Activated naive CD4-positive, alpha-beta T cell treated with anti-CD3 and anti-CD28 coated beads, Interleukin-2, amount 50 U/mL, for 24 hours (primary cell): ENCODE measurements around the gene FAM200C.
"Not testable (repeated sequence)": the region's sequence is repeated elsewhere in the genome, so short reads cannot be mapped to it uniquely, and the experiment has no call there.

ENCODE experiments used
- H3K27ac Mint-ChIP-seq: one replicate; pipeline ENCODE4 v1.8.0; 2021; ENCODE audit warnings: mild to moderate bottlenecking, mixed read lengths
- H3K27me3 Mint-ChIP-seq: one replicate; pipeline ENCODE4 v1.8.0; 2021; ENCODE audit warnings: mixed read lengths
- H3K36me3 Mint-ChIP-seq: one replicate; pipeline ENCODE4 v1.8.0; 2021; ENCODE audit warnings: mixed read lengths
- H3K4me1 Mint-ChIP-seq: one replicate; pipeline ENCODE4 v1.8.0; 2021; ENCODE audit warnings: mixed read lengths
- H3K4me3 Mint-ChIP-seq: one replicate; pipeline ENCODE4 v1.8.0; 2021; ENCODE audit warnings: mild to moderate bottlenecking, mixed read lengths
- H3K9me3 Mint-ChIP-seq: one replicate; pipeline ENCODE4 v1.8.0; 2021; ENCODE audit warnings: mixed read lengths

FAM200C gene

DNA sequence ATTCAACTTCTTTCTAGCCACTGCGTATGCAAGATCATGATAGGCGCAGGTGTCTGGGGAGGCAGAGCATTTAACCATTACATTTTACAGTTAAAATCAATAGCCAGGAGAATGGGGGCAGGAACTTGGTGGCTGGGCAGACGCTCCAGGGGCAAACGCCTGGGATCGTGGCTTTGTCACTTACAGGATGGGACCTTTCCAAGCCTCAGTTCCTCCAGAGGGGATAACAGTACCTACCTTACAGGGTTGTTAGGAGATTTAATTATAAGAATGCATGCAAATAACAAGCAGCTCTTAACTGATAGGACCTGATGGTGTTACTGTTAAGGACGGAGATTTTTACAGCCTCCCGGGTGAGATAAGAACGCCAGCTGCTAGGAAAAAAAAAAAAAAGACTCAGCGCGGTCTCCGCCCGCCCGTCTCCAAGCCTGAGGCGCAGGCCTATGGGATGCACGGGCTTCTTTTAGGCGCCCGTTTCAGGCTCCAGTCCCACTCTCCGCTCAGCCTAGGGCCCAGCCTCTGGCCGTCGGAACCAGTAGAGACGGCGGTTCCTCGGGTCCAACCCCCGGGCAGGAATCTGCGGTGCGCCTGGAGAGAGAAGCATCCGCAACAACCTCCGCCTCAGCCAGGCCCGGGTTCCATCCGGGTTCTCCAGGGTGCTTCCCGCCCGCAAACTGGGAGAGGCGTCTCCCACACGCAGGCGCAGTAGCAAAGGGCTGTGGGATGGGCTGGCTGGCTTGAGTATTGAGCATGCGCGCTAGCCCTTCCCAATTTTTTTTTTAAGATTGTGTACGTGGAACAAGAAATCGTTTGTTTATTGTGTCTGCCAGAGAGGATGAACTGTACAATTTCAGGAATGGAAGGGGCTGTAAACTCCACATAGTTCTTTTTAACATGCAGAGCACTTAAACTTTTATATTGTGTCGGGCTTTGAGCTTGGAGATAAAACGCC lies at the start of gene FAM200C:
FAM200C (minus strand) TSS at position 653 of the 952 bp plus-strand sequence. CDS start 4,564 bp downstream, outside the sequence.
- Mint-ChIP-seq H3K27ac (peak within 1 kb of the TSS; percentile 59), H3K27me3 (no peaks in the 10 kb centered on the region), H3K4me1 (peaks cover 19% of the 10 kb centered on the region), H3K4me3 (peak within 1 kb of the TSS; percentile 93), H3K9me3 (no peaks in the 10 kb centered on the region), H3K36me3 (peaks cover 9% of the 10 kb centered on the region)

- Mint-ChIP-seq H3K27me3 (no peaks in the 10 kb centered on the region), H3K4me3 (no peak overlapping the region), H3K9me3 (peaks cover 4% of the 10 kb centered on the region), H3K36me3 (no peaks in the 10 kb centered on the region), H3K27ac (no peak overlapping the region), H3K4me1 (peaks cover 8% of the 10 kb centered on the region)
These were observed 49.6 kb upstream of the FAM200C start for GRCh38 chr5:160449458-160449857.

DNA sequence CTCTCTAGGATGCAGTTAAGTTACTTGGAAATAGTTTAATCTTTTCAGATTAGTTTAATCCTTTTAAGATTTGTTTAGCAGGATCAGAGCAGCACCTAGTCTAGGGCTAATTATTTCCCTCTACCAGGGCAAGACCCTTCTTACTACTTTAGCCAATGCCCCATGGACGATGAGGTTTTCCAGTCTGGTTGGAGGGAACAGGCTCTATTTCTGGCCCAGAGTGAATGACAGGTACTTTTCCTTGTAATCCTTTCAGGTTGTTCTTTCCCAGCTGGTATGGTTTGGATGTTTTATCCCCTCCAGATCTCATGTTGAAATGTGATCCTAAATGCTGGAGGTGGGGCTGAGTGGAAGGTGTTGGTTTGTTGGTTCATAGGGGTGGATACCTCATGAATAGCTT lies 49.0 kb upstream of the FAM200C start:
- peaks cover 8% of the 10 kb centered on the region for H3K4me1 Mint-ChIP-seq
- no peak overlapping the region for H3K4me3 Mint-ChIP-seq
- no peaks in the 10 kb centered on the region for H3K27me3 Mint-ChIP-seq
- peaks cover 4% of the 10 kb centered on the region for H3K9me3 Mint-ChIP-seq
- no peaks in the 10 kb centered on the region for H3K36me3 Mint-ChIP-seq
- no peak overlapping the region for H3K27ac Mint-ChIP-seq

DNA sequence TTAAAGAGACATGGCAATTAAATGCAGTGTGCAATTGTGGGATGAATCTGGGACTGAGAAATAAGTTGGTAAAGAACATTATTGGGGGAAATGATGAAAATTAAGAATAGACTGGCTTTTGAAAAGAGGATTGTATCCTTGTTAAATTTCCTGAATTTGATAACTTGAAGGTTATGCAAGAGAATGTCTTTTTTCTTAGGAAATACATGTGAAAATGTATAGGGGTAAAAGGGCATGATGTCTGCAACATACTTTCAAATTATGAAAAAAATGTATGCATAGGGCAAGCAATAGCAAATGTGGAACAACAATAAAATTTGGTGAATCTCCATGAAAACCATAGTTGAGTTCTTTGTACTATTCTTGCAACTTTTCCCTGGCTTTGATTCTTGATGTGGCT lies 45.9 kb upstream of the FAM200C start:
- H3K27ac Mint-ChIP-seq, result peak overlapping the region; percentile 66
- H3K27me3 Mint-ChIP-seq, result no peaks in the 10 kb centered on the region
- H3K36me3 Mint-ChIP-seq, result no peaks in the 10 kb centered on the region
- H3K4me3 Mint-ChIP-seq, result no peak overlapping the region
- peaks cover 4% of the 10 kb centered on the region for H3K9me3 Mint-ChIP-seq
- peaks cover 14% of the 10 kb centered on the region for H3K4me1 Mint-ChIP-seq

DNA sequence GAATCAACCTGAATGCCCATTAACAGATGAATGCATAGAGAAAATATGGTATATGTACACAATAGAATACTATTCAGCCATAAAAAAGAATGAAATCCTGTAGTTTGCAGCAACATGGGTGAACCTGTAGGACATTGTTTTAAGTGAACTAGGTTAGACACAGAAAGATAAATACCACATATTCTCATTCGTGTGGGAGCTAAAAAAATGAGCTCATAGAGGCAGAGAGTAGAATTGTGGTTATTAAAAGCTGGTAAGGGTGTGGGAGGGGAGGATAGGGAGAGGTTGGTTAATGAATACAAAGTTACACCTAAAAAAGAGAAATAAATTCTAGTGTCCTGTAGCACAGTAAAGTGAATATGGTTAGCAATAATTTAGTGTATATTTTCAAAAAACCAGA lies 45.3 kb upstream of the FAM200C start:
- H3K4me3 Mint-ChIP-seq, result no peak overlapping the region
- no peaks in the 10 kb centered on the region for H3K36me3 Mint-ChIP-seq
- H3K9me3 Mint-ChIP-seq, result peaks cover 4% of the 10 kb centered on the region
- H3K27ac Mint-ChIP-seq, result no peak overlapping the region
- H3K27me3 Mint-ChIP-seq, result no peaks in the 10 kb centered on the region
- peaks cover 20% of the 10 kb centered on the region for H3K4me1 Mint-ChIP-seq

- H3K9me3 Mint-ChIP-seq, result peaks cover under 1% of the 10 kb centered on the region
- no peaks in the 10 kb centered on the region for H3K27me3 Mint-ChIP-seq
- H3K36me3 Mint-ChIP-seq, result no peaks in the 10 kb centered on the region
- H3K27ac Mint-ChIP-seq, result no peak overlapping the region
- peaks cover 22% of the 10 kb centered on the region for H3K4me1 Mint-ChIP-seq
- no peak overlapping the region for H3K4me3 Mint-ChIP-seq
These were observed 44.6 kb upstream of the FAM200C start for GRCh38 chr5:160444407-160444806.

DNA sequence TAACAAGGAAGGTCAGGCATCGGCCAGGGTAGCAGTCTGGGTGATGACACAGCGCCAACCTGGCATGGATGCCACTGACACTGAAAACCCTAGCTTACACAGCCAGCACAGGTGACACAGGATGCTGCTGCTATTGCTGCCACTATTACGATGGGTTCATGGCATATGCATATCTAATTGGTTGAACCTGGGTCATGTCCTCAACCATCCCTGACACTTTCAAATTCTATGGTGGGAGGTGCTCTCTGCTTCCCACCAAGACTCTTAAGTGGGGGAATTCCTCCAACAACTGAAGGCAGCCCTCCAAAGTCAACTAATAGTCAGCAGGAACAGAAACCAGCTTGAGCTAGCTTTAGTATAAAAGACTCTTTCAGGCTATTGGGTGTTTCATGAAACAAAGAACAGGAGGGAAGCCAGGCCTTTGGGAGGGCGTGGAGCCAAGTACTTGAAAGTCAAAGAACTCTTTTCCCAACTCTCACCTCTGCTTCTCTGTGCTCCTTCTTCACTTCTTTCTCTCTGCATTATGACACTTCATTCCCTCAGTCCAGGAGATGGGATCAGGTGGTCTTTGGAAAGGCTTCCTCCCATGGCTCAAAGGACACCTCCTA lies 43.1 kb upstream of the FAM200C start:
- Mint-ChIP-seq H3K27ac (no peak overlapping the region), H3K4me3 (no peak overlapping the region), H3K9me3 (no peaks in the 10 kb centered on the region), H3K4me1 (peaks cover 33% of the 10 kb centered on the region), H3K36me3 (no peaks in the 10 kb centered on the region), H3K27me3 (no peaks in the 10 kb centered on the region)

GRCh38 chr5:160441311-160441781 lies 41.5 kb upstream of the FAM200C start:
- no peaks in the 10 kb centered on the region for H3K27me3 Mint-ChIP-seq
- H3K36me3 Mint-ChIP-seq, result no peaks in the 10 kb centered on the region
- no peak overlapping the region for H3K4me3 Mint-ChIP-seq
- peak overlapping the region; percentile 43 for H3K27ac Mint-ChIP-seq
- peaks cover 33% of the 10 kb centered on the region for H3K4me1 Mint-ChIP-seq
- no peaks in the 10 kb centered on the region for H3K9me3 Mint-ChIP-seq

DNA sequence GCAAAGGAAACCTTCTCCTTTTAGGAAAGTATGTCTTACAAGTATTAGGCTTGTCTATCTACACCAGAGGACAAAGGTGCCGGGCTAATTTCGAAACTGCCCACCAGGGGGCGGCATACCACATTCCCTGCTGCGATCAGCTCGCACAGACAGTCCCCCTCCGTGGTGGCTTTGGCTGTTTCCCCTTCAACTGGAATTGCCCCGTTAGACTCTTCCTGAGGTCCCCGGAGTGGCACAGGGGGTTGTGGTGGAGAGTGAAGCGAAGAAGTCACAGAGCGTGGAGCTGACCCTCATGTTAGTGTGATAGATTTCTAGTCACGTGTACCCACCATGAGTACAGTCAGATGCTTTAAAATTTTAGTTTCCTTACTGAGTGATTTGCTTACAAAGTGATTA lies 39.3 kb upstream of the FAM200C start:
- Mint-ChIP-seq H3K36me3 (no peaks in the 10 kb centered on the region), H3K27me3 (peaks cover 2% of the 10 kb centered on the region), H3K4me1 (peaks cover 24% of the 10 kb centered on the region), H3K27ac (peak overlapping the region; percentile 96), H3K4me3 (peak overlapping the region; percentile 96), H3K9me3 (no peaks in the 10 kb centered on the region)

- Mint-ChIP-seq H3K4me3 (peak overlapping the region; percentile 96), H3K9me3 (no peaks in the 10 kb centered on the region), H3K36me3 (no peaks in the 10 kb centered on the region), H3K27ac (peak overlapping the region; percentile 96), H3K27me3 (peaks cover 2% of the 10 kb centered on the region), H3K4me1 (peaks cover 24% of the 10 kb centered on the region)
These were observed 38.7 kb upstream of the FAM200C start for GRCh38 chr5:160438316-160439204.

DNA sequence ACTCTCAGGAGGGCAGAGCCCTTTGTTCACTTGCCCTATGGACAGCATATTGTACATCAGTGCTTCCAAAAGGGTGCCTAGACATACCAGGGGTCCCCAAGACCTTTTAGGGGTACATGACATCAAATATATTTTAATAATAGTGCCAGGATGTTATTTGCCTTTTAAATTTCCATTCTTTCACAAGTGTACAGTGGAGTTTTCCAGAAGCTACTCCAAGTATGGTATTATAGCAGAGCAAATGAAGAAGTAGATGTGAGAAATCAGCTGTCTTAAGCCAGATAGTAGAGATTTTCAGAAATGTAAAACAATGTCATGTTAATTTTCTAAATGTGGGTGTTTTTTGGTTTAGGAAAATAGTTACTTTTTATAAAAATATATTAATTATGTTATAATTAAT lies 37.4 kb upstream of the FAM200C start:
- Mint-ChIP-seq H3K4me1 (peaks cover 24% of the 10 kb centered on the region), H3K36me3 (no peaks in the 10 kb centered on the region)

DNA sequence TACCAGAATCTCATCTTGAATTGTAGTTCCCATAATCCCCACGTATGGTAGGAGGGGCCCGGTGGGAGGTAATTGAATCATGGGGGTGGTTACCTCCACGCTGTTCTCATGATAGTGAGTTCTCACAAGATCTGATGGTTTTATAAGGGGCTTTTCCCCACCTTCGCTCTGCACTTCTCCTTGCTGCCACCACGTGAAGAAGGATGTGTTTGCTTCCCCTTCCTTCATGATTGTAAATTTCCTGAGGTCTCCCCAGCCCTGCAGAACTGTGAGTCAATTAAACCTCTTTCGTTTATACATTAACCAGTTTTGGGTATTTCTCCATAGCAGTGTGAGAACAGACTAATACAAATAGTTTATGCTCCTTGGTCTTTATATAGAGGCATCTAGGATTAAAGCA lies 36.8 kb upstream of the FAM200C start:
- not testable (repeated sequence) for H3K9me3 Mint-ChIP-seq, H3K36me3 Mint-ChIP-seq, H3K27me3 Mint-ChIP-seq, H3K27ac Mint-ChIP-seq, H3K4me3 Mint-ChIP-seq
- peaks cover 22% of the 10 kb centered on the region for H3K4me1 Mint-ChIP-seq

More for the DNA sequence above, 37.4 kb upstream of the FAM200C start:
- H3K9me3 Mint-ChIP-seq, result no peaks in the 10 kb centered on the region
- H3K27ac Mint-ChIP-seq, result no peak overlapping the region
- H3K4me3 Mint-ChIP-seq, result no peak overlapping the region
- peaks cover 2% of the 10 kb centered on the region for H3K27me3 Mint-ChIP-seq

- Mint-ChIP-seq H3K4me1 (peaks cover 19% of the 10 kb centered on the region), H3K9me3 (no peaks in the 10 kb centered on the region), H3K27ac (no peak overlapping the region), H3K27me3 (peaks cover 2% of the 10 kb centered on the region), H3K4me3 (no peak overlapping the region), H3K36me3 (no peaks in the 10 kb centered on the region)
These were observed 36.2 kb upstream of the FAM200C start for GRCh38 chr5:160436017-160436416.

GRCh38 chr5:160435532-160435931 lies 35.7 kb upstream of the FAM200C start:
- H3K36me3 Mint-ChIP-seq, result no peaks in the 10 kb centered on the region
- no peak overlapping the region for H3K4me3 Mint-ChIP-seq
- H3K9me3 Mint-ChIP-seq, result no peaks in the 10 kb centered on the region
- no peak overlapping the region for H3K27ac Mint-ChIP-seq
- H3K27me3 Mint-ChIP-seq, result peaks cover 2% of the 10 kb centered on the region
- peaks cover 17% of the 10 kb centered on the region for H3K4me1 Mint-ChIP-seq

DNA sequence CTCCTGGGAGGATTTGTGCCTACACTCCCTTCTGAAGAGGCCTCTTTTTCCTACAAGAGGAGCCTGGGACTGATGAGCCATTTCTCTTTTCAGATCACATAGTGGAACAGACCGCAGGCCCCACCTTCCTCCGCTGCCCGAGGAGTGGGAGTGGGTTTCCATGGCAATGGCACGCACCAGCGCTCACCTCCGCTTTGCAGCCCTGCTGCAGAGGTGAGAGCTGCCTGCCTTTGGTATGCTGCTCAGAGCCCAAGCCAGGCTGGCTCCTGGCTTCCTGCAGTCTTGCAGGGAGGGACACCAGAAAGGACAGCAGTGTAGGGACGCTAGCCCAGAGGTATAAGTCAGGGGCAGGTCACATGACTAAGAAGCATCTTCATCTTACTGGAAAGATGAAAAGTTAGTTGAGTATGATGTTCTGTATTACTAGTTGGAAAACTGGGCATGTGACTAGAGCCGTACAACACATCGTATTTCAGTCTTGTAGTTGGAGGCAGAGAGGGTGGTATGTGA lies 34.2 kb upstream of the FAM200C start:
- Mint-ChIP-seq H3K4me3 (no peak overlapping the region), H3K36me3 (peaks cover 2% of the 10 kb centered on the region), H3K27ac (no peak overlapping the region), H3K27me3 (peaks cover 2% of the 10 kb centered on the region), H3K4me1 (peaks cover 8% of the 10 kb centered on the region), H3K9me3 (no peaks in the 10 kb centered on the region)
